Duodenal mucosa (tissue), 2 donors: ENCODE measurements around the gene KRT37.

Source experiments
- H3K27ac ChIP-seq: one replicate; pipeline ENCODE4 v1.7.0; 2013; ENCODE audit warnings: low read depth, low read length
- H3K27me3 ChIP-seq, 2 donors: one replicate each; pipeline ENCODE4 v1.7.0; 2013; ENCODE audit warnings: low read length in 2 of 2, control low read depth in 1 of 2; ENCODE audit not compliant: insufficient read depth in 2 of 2, control insufficient read depth in 1 of 2
- H3K36me3 ChIP-seq, 2 donors: one replicate each; pipeline ENCODE4 v1.7.0; 2013; ENCODE audit warnings: low read length in 2 of 2, control low read depth in 1 of 2; ENCODE audit not compliant: insufficient read depth in 2 of 2, control insufficient read depth in 1 of 2
- H3K4me1 ChIP-seq, 2 donors: one replicate each; pipeline ENCODE4 v1.7.0; 2013; ENCODE audit warnings: low read length in 2 of 2, control low read depth in 1 of 2; ENCODE audit not compliant: insufficient read depth in 2 of 2, control insufficient read depth in 1 of 2
- H3K4me3 ChIP-seq, 2 donors: one replicate each; pipeline ENCODE4 v1.7.0; 2013; ENCODE audit warnings: low read length in 2 of 2, low read depth in 1 of 2
- H3K9ac ChIP-seq, 2 donors: one replicate each; pipeline ENCODE4 v1.7.0; 2013; ENCODE audit warnings: low read length in 2 of 2, low read depth in 1 of 2
- H3K9me3 ChIP-seq, 2 donors: one replicate each; pipeline ENCODE4 v1.7.0; 2013; ENCODE audit warnings: low read length in 2 of 2, control low read depth in 1 of 2; ENCODE audit not compliant: control insufficient read depth in 1 of 2

The KRT37 gene

GRCh38 chr17:41415411-41415810, 9.0 kb downstream of the KRT37 start:
- no peak overlapping the region for H3K4me3 ChIP-seq
- H3K27me3 ChIP-seq = no peaks in the 10 kb centered on the region
- no peak overlapping the region for H3K27ac ChIP-seq
- H3K9me3 ChIP-seq = no peaks in the 10 kb centered on the region
- no peak overlapping the region for H3K9ac ChIP-seq
- peaks cover 0 to 5% of the 10 kb centered on the region in 2 donors for H3K4me1 ChIP-seq
- no peaks in the 10 kb centered on the region for H3K36me3 ChIP-seq

DNA sequence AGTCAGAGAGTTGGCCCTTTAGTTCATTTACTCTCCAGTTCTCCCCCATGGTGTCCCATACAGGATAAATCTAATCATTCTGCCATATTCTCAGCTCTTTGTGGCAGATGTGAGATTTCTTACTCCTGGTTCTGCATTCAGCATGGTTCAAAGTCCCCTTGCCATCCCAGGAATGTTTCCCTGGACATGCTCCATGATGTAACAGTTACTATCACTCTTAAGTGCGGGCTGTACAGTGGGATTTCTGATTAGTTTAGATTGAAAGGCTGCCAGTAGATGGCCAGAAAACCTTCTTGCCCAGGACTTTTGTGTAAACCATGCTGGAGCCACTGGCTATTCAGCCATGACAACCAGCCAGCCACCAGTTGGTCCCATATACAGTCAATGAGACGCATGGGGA, 10.4 kb downstream of the KRT37 start:
- H3K27me3 ChIP-seq = no peaks in the 10 kb centered on the region
- peaks cover 0 to 5% of the 10 kb centered on the region in 2 donors for H3K4me1 ChIP-seq
- no peak overlapping the region for H3K4me3 ChIP-seq
- H3K9ac ChIP-seq = no peak overlapping the region
- no peak overlapping the region for H3K27ac ChIP-seq
- no peaks in the 10 kb centered on the region for H3K36me3 ChIP-seq
- H3K9me3 ChIP-seq = no peaks in the 10 kb centered on the region

- peaks cover 0 to 5% of the 10 kb centered on the region in 2 donors for H3K4me1 ChIP-seq
- no peaks in the 10 kb centered on the region for H3K9me3 ChIP-seq
- no peak overlapping the region for H3K4me3 ChIP-seq
- no peaks in the 10 kb centered on the region for H3K36me3 ChIP-seq
- no peak overlapping the region for H3K9ac ChIP-seq
- H3K27me3 ChIP-seq = no peaks in the 10 kb centered on the region
- no peak overlapping the region for H3K27ac ChIP-seq
These were observed 10.9 kb downstream of the KRT37 start for GRCh38 chr17:41413353-41413957.

DNA sequence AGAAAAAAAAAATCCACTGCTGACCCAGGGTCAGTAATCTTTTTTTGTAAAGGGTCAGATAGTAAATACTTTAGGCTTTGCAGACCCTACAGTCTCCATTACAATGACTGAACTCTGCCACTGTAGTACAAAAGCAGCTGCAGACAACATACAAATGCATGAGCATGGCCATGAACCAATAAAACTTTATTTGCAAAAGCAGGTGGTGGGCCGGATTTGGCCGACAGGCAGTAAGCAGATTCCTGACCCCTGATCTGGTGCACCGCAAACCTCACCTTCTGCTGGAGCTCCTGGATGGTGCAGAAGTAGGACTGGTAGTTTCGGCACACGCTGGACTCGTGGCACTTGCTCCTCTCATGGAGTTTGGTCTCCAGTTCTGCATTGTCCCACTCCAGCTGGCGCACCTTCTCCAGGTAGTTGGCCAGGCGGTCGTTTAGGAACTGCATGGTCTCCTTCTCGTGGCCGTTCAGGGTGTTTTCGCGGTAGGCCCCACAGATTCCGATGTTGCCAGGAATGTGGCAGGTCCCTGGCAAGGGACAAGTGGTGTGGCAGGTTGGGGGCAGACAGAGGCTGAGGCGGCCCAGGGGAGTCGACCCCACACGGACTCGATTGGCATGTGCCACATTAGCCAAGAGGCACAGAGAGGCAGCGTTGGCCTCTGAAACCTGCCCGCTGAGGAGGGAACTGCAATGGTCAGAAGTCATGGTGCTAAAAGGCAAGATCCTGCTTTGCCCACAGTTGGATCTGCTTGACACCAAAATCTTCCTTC, 13.1 kb downstream of the KRT37 start:
- Histone ChIP-seq H3K27ac (no peak overlapping the region), H3K36me3 (no peaks in the 10 kb centered on the region), H3K27me3 (no peaks in the 10 kb centered on the region), H3K9me3 (no peaks in the 10 kb centered on the region), H3K9ac (no peak overlapping the region), H3K4me3 (no peak overlapping the region), H3K4me1 (no peaks in the 10 kb centered on the region)

GRCh38 chr17:41407226-41407625, 17.2 kb downstream of the KRT37 start:
- Histone ChIP-seq H3K36me3 (no peaks in the 10 kb centered on the region), H3K9me3 (no peaks in the 10 kb centered on the region), H3K4me1 (no peaks in the 10 kb centered on the region), H3K27ac (no peak overlapping the region), H3K9ac (no peak overlapping the region), H3K27me3 (no peaks in the 10 kb centered on the region), H3K4me3 (no peak overlapping the region)

- H3K27ac ChIP-seq = no peak overlapping the region
- H3K4me3 ChIP-seq = no peak overlapping the region
- no peak overlapping the region for H3K9ac ChIP-seq
- no peaks in the 10 kb centered on the region for H3K36me3 ChIP-seq
- H3K4me1 ChIP-seq = no peaks in the 10 kb centered on the region
- peaks cover 0 to 2% of the 10 kb centered on the region in 2 donors for H3K27me3 ChIP-seq
- H3K9me3 ChIP-seq = no peaks in the 10 kb centered on the region
These were observed 18.2 kb downstream of the KRT37 start for GRCh38 chr17:41406205-41406604.

DNA sequence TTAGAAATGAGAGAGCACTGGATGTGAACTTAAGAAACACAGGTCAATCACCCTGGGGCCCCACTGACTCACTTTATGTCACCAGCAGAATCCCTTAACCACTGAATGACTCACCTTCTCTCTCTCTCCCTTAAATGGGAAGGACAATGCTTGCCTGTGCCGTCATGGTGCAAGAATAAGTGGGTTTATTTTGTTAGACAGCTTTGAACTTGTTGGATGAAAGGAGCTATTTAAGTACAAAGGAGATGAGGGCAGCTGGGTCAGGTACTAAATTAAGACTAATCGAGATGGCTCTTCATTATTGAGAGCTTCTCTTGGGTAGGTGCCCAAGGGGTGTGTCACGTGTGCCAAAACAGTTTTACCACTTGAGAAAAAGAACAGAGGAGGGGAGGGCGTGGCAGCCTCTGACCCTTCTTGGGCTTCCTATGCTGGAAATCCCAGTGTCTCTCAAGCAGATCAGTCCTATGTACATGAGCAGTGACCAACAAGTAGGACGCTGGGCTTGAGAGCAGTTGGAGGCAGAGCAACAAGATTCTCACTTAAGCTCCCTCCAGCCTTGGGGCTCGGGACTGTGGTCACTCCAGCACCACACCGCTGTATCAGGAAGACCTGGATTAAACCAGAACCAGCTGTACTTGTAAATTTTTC, 20.2 kb downstream of the KRT37 start:
- Histone ChIP-seq H3K27me3 (peaks cover 0 to 2% of the 10 kb centered on the region in 2 donors), H3K27ac (no peak overlapping the region), H3K9me3 (no peaks in the 10 kb centered on the region), H3K36me3 (no peaks in the 10 kb centered on the region), H3K9ac (no peak overlapping the region), H3K4me1 (no peaks in the 10 kb centered on the region), H3K4me3 (no peak overlapping the region)

GRCh38 chr17:41403404-41404023, 20.9 kb downstream of the KRT37 start:
- no peak overlapping the region for H3K9ac ChIP-seq
- H3K27me3 ChIP-seq = peaks cover 0 to 2% of the 10 kb centered on the region in 2 donors
- no peak overlapping the region for H3K27ac ChIP-seq
- no peaks in the 10 kb centered on the region for H3K4me1 ChIP-seq
- H3K9me3 ChIP-seq = no peaks in the 10 kb centered on the region
- H3K4me3 ChIP-seq = no peak overlapping the region
- H3K36me3 ChIP-seq = no peaks in the 10 kb centered on the region

DNA sequence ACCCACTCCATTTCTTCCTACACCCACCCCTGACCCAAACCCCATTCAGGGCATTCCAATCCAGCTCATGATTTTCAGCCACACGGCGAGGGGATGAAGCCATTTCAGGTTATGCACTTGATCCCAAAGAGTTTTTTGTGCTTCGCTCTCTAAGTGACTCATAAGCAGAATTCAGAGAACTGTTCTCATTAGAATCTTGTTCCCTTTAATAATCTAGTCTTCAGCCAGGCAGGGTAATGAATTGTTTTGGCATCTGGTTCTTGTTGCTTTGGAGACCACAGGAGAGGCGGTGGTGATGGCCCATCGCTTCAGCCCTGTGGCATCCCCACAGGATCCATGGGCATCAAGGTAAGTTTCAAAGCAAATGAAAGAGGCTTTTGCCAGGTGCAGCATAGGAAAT, 22.2 kb downstream of the KRT37 start:
- Histone ChIP-seq H3K36me3 (no peaks in the 10 kb centered on the region), H3K9me3 (no peaks in the 10 kb centered on the region), H3K4me1 (no peaks in the 10 kb centered on the region), H3K27ac (no peak overlapping the region), H3K27me3 (peaks cover 0 to 2% of the 10 kb centered on the region in 2 donors), H3K9ac (no peak overlapping the region), H3K4me3 (no peak overlapping the region)
